Upper lobe of left lung (tissue), 6 donors: ENCODE data around the gene SIVA1. TPM values are rescaled to one million over a fixed set of nuclear protein-coding genes. Genes with fewer than 3 reads are reported as not detected.

Experiments used
- ATAC-seq, 2 donors: fragments of 200-7000 bp; cut with Tn5 transposase; one replicate each; pipeline ENCODE4 v1.9.1; 2022; ENCODE audit warnings: mild to moderate bottlenecking in 2 of 2, moderate library complexity in 2 of 2; ENCODE audit not compliant: low FRiP score in 2 of 2
- DNase-seq, 2 donors: peaks; one replicate each; pipeline ENCODE4 v3.0.0-alpha.2; 2019 to 2020
- H3K27ac ChIP-seq, 4 donors: fragments of 200-600 bp; sonication (generic); one replicate each; pipeline ENCODE4 v1.5.1; 2016 to 2019
- H3K27me3 ChIP-seq, 4 donors: fragments of 200-600 bp; sonication (generic); one replicate each; pipeline ENCODE4 v1.5.1; 2017 to 2019
- H3K36me3 ChIP-seq, 4 donors: fragments of 200-600 bp; sonication (generic); one replicate each; pipeline ENCODE4 v1.5.1; 2016 to 2019
- H3K4me1 ChIP-seq, 4 donors: fragments of 200-600 bp; sonication (generic); one replicate each; pipeline ENCODE4 v1.5.1; 2018 to 2019
- H3K4me3 ChIP-seq, 4 donors: fragments of 200-600 bp; sonication (generic); one replicate each; pipeline ENCODE4 v1.5.1; 2017 to 2019; ENCODE audit warnings: mild to moderate bottlenecking in 2 of 4, moderate library complexity in 1 of 4
- H3K9me3 ChIP-seq, 4 donors: fragments of 200-600 bp; sonication (generic); one replicate each; pipeline ENCODE4 v1.5.1; 2018 to 2019
- EP300 ChIP-seq, 4 donors: sonication (generic); formaldehyde crosslinking; IDR thresholded peaks; one replicate each; pipeline ENCODE4 v1.5.1; 2017; ENCODE audit warnings: antibody characterized with exemption in 4 of 4, control low read depth in 2 of 4
- POLR2A ChIP-seq, 4 donors: fragments of 450-650 bp; IDR thresholded peaks; one replicate each; pipeline ENCODE4 v1.5.1; 2016 to 2017; ENCODE audit warnings: antibody characterized with exemption in 4 of 4, mild to moderate bottlenecking in 2 of 4
- POLR2AphosphoS5 ChIP-seq, 2 donors: sonication (generic); formaldehyde crosslinking; IDR thresholded peaks; one replicate each; pipeline ENCODE4 v1.5.1; 2017; ENCODE audit warnings: antibody characterized with exemption in 2 of 2
- WGBS, 2 donors: methylation state at CpG; one replicate each; pipeline ENCODE4 v1.1.5; 2017 to 2018; 5-methylcytosine and 5-hydroxymethylcytosine counted together
- total RNA-seq, 6 donors: library from RNA; depleted of rRNA in 4 of 6; stranded (reverse); fragments of >200 nt in 4 of 6; gene quantifications; one replicate each; pipeline versions ENCODE4 v1.1.0 to v1.2.1, GENCODE V29; 2016 to 2021
- TF ChIP-seq, protein P1 (sequence below), 6 experiments: fragments of 450-650 bp in 4 of 6; fragments of 200-600 bp in 2 of 6; sonication (generic) in 2 of 6; IDR thresholded peaks; one replicate each; pipeline ENCODE4 v1.5.1; 2016 to 2019; ENCODE audit warnings: antibody characterized with exemption in 6 of 6
- donor health status: DM: no; HTN: no; CAD: no; lungs with moderate emphysema.
- donor health status: DM: no; HTN: yes; CAD: no; lungs with severe emphysema.

SIVA1 gene
- total RNA-seq, 6 donors from 2014 or later = 72.3 to 241 (median 91.0) TPM

DNA sequence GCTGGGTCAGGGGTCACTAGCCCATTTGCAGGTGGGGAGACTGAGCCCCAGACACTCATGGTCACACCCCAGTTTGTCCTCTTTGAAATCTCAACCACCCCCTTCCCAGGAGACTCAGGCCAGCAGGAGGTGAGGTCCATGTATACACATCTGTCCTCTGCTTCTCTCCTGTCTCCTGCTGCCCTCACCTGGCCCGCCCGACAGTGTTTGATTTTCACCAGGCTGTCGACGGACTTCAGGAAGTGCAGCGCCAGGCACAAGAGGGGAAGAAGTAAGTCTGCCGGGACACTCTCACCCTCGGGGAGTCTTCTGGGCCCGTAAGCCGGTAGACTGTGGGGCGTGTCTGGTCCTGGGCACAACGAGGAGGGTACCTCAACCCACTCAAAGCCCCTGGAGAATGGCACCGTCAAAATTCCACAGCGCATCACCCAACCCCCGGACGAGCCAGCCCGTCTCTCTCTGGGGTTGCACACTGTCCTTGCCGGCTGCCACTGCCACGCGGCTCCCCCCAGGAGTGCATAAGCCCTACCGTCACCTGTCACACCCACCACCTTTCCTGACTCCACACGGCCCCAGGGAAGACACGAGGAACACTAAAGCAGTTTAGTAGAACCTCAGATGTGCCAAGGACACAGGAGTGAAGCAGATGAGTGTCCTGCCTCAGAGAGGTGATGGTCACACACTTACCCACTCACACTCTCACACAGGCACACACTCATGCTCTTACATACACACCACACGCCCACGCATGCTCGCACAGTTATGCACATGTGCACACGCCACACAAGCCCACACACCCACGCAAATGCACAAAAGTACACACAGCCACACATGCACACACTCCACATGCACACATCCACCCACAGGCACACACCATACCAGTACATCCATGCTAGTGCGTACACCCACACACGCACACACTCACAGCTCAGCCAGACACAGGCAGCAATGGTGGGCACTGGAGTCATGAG, 13.1 kb upstream of the SIVA1 start:
- no peak for ATAC-seq
- TF ChIP-seq, protein P1, sequence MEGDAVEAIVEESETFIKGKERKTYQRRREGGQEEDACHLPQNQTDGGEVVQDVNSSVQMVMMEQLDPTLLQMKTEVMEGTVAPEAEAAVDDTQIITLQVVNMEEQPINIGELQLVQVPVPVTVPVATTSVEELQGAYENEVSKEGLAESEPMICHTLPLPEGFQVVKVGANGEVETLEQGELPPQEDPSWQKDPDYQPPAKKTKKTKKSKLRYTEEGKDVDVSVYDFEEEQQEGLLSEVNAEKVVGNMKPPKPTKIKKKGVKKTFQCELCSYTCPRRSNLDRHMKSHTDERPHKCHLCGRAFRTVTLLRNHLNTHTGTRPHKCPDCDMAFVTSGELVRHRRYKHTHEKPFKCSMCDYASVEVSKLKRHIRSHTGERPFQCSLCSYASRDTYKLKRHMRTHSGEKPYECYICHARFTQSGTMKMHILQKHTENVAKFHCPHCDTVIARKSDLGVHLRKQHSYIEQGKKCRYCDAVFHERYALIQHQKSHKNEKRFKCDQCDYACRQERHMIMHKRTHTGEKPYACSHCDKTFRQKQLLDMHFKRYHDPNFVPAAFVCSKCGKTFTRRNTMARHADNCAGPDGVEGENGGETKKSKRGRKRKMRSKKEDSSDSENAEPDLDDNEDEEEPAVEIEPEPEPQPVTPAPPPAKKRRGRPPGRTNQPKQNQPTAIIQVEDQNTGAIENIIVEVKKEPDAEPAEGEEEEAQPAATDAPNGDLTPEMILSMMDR (IDR thresholded peaks at IDR 0.05) = no peak
- no peak for TF ChIP-seq POLR2AphosphoS5 (IDR thresholded peaks at IDR 0.05)
- TF ChIP-seq POLR2A (IDR thresholded peaks at IDR 0.05) = no peak
- TF ChIP-seq EP300 (IDR thresholded peaks at IDR 0.05) = no peak
- 87 to 90% methylated on average over 26 to 29 of the region's 29 CpGs for WGBS, 2 donors

DNA sequence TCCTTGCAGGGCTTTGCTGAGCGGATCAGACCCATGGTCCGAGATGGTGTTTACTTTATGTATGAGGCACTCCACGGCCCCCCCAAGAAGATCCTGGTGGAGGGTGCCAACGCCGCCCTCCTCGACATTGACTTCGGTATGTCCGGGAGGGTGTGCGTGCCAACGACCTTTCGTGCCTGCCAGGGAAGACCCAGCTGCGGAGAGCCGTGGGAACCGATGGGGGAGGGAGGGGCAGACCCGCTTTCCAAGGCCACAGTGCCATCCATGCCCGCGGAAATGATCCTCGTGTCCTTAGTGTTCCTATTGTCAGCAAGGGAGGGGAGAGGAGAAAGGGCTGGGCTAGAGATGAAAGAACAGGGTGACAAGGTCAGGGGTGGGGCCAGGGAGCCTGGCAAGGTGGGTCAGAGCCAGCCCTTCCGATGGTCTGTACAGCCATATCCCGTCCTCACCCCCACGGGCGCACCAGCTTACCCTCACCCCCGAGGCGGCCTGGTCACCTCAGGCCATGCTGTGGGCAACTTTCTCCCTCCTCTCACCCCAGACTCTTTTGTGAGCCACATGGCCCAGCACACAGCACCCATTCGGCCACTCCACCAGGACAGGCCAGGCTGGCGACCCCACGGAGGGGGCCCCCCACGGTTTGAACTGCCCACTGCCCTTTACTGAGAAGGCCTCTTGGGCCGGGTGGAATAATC, 11.7 kb upstream of the SIVA1 start:
- H3K9me3 ChIP-seq = no peaks in the 10 kb centered on the region
- H3K4me1 ChIP-seq = peaks cover 9 to 14% (median 11%) of the 10 kb centered on the region in 4 donors
- ATAC-seq (no peak), DNase-seq (peak in 1 of 2 donors; percentile 63)
- H3K4me3 ChIP-seq = no peak overlapping the region
- no peaks in the 10 kb centered on the region for H3K27me3 ChIP-seq
- H3K27ac ChIP-seq = no peak overlapping the region
- H3K36me3 ChIP-seq = peaks cover 0 to 12% (median 0%) of the 10 kb centered on the region in 4 donors
- TF ChIP-seq, protein P1 (IDR thresholded peaks at IDR 0.05) = no peak
- TF ChIP-seq POLR2A (IDR thresholded peaks at IDR 0.05) (no peak), POLR2AphosphoS5 (IDR thresholded peaks at IDR 0.05) (no peak), EP300 (IDR thresholded peaks at IDR 0.05) (no peak)
- 87 to 90% methylated on average over 21 to 29 of the region's 29 CpGs for WGBS, 2 donors

More for the DNA sequence above, 13.1 kb upstream of the SIVA1 start:
- peaks cover 15 to 26% (median 25%) of the 10 kb centered on the region in 4 donors for H3K4me1 ChIP-seq
- no peaks in the 10 kb centered on the region for H3K9me3 ChIP-seq
- H3K36me3 ChIP-seq = peaks cover 0 to 12% (median 0%) of the 10 kb centered on the region in 4 donors
- H3K27me3 ChIP-seq = no peaks in the 10 kb centered on the region
- H3K4me3 ChIP-seq = no peak overlapping the region
- DNase-seq = peak in 1 of 2 donors; percentile 67
- H3K27ac ChIP-seq = no peak overlapping the region

DNA sequence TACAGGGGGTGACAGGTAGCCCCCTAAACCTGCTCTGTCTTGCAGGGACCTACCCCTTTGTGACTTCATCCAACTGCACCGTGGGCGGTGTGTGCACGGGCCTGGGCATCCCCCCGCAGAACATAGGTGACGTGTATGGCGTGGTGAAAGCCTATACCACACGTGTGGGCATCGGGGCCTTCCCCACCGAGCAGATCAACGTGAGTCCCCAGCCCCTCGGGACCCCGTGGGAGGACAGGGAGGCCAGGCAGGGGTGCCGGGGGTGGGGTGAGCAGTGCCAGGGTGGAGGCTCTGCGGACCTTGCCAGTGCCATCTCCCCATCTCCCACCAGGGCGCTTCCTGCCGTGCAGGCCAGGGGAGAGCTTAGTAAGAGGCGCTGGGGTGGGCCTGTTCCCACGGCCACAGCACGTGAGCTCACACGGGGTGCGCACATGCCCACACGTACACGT, 11.1 kb upstream of the SIVA1 start:
- Histone ChIP-seq H3K4me1 (peaks cover 5 to 12% (median 5%) of the 10 kb centered on the region in 4 donors), H3K9me3 (no peaks in the 10 kb centered on the region), H3K27me3 (no peaks in the 10 kb centered on the region), H3K36me3 (peaks cover 0 to 12% (median 0%) of the 10 kb centered on the region in 4 donors), H3K4me3 (no peak overlapping the region), H3K27ac (no peak overlapping the region)
- 92% methylated on average over 22 of the region's 23 CpGs; no CpG with 5 or more reads in 1 of the 2 donors for WGBS, 2 donors
- TF ChIP-seq EP300 (IDR thresholded peaks at IDR 0.05) (no peak), POLR2A (IDR thresholded peaks at IDR 0.05) (no peak), POLR2AphosphoS5 (IDR thresholded peaks at IDR 0.05) (no peak)
- TF ChIP-seq, protein P1 (IDR thresholded peaks at IDR 0.05) = no peak
- ATAC-seq = no peak
- peak in 1 of 2 donors; percentile 72 for DNase-seq

DNA sequence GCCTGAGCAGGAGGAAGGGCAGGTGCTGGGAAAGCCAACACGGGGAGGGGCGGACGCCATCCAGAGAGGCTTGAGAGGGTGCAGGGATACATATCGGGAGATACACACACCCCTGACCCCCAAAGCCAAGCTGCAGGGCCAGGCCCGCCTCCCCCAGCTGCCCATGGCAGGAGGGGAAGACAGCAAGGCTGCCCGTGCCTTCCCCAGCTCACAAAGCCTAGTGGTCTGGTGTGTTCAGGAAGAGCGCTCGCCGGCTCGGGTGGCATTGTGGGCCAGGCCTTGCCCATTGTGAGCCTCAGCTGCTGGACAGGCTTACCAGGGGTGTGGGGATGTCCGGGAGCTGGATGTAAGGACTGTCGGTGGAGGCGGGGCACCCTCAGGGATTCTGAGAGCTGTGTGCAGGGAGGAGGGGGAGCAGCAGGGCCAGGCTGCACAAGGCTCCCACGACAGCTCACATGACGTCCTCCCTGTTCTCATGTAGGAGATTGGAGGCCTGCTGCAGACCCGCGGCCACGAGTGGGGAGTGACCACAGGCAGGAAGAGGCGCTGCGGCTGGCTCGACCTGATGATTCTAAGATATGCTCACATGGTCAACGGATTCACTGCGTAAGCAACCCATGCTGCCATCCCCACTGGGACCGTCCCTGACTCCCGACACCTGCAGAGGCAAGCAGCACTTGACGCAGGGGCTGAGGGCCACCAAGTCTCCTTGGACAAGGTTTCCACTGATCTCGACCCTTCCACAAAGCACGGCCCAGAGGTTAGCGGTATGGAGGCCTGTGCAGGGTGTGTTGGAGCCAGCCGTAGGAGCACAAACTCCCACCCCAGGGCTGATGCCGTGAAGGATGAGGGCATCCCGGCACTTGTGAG, 10.1 kb upstream of the SIVA1 start:
- DNase-seq (peak in 1 of 2 donors; percentile 59), ATAC-seq (no peak)
- no peak overlapping the region for H3K4me3 ChIP-seq
- no peaks in the 10 kb centered on the region for H3K9me3 ChIP-seq
- H3K27me3 ChIP-seq = no peaks in the 10 kb centered on the region
- 84 to 87% methylated on average over 30 to 31 of the region's 32 CpGs for WGBS, 2 donors
- H3K36me3 ChIP-seq = peaks cover 0 to 12% (median 0%) of the 10 kb centered on the region in 4 donors
- TF ChIP-seq, protein P1 (IDR thresholded peaks at IDR 0.05) = no peak
- peaks cover 0 to 8% (median 3%) of the 10 kb centered on the region in 4 donors for H3K4me1 ChIP-seq
- no peak overlapping the region for H3K27ac ChIP-seq
